8988T (cell line): ENCODE measurements around the gene SCN4B.

ENCODE experiments used
- DNase-seq: peaks from one replicate; pipeline ENCODE4 v3.0.0; 2011

Gene SCN4B

DNA sequence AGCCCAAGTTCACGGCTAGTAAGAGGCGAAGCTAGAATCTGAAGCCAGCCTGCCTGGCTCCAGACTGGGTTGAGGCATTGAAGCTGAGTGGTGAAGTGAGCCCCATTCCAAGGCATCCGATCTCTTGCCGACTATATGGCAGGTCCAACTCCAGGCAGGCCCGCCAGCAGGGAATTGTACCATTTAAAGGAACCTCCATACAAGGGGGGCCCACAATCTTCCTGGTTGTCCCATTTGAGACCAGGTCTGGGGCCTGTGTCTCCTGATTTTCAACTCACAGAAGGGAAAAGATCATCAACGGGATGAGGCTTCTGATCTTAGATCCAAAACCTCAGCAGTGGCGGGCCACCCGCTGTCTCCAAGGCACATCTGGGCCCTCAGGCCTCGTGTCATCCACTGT lies 19.7 kb upstream of the SCN4B start:
- DNase-seq, result peak; percentile 14

DNA sequence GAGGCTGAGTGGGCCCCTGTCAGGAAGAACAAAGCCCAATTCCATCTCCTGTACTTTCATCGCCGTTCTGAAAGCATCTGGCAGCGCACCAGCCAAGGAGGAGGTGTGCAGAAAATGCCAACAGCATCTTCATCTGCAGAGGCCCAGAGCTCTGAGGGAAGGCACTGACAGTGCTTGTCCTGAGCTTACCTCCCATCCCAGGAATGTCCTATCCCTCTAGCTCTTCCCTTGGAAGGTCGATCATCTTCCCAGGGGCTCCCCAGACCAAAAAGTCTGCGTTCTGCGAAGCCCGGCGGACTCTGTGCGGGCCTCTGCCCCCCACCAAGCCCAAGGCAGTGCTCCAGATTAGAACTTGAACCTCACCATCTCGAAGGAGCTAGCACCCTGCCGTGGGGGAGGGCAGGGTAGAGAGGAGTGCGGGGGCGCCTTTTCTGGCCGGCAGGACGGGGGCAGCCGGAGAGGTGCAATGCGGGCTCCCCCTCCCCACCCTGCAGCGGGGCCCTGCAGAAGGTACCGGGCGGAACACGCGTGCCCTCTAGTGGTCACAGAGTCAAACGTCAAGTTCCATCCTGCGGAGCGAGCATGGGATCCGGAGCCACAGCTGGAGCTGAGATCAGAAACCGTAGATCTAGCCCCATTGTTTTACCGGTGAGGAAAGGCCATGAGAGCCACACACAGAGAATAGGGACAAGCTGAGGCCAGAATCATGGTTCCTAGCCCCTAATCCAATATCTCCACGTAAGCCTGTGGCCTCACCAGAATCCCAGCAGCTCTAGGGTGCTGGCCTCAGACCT lies 18.8 kb upstream of the SCN4B start:
- DNase-seq, result peak; percentile 96

DNA sequence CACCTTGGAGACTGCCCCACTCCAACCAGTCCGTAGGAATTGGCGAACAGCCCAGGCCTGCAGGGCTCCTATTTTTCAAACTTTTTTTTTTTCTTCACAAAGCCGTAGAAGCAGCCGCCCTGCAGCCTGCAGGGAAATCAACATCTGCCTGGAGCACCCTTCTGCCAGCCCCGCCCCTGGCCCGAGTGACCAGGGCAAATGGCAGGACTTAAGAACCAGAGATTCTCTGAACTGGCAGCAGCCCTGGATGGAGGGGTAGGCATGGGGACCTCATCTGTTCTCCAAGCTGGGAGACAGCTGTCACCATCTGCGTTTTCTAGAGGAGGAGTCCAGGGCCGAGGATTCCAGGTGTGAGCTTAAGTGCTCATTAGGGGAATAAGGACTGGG lies 18.3 kb upstream of the SCN4B start:
- no peak for DNase-seq

DNA sequence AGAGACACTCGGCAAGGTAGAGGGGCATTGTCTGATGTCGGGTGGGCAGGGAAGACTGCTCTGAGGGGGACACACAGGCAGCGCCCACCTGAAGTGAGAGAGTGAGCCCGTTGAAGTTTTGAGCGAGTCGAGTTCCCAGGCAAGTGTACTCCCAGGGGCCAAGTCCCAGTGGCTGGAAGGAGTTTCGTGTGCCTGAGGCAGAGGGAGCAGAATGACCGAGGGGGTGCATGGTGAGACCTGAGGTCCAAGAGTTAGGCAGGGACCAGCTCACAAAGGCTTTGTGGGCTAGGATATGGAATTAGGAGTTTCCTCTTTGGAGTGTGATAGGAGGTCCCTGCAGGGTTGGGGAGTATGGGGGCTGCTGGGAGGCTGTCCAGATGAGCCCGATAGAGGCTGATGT lies 17.6 kb upstream of the SCN4B start:
- DNase-seq, result no peak

DNA sequence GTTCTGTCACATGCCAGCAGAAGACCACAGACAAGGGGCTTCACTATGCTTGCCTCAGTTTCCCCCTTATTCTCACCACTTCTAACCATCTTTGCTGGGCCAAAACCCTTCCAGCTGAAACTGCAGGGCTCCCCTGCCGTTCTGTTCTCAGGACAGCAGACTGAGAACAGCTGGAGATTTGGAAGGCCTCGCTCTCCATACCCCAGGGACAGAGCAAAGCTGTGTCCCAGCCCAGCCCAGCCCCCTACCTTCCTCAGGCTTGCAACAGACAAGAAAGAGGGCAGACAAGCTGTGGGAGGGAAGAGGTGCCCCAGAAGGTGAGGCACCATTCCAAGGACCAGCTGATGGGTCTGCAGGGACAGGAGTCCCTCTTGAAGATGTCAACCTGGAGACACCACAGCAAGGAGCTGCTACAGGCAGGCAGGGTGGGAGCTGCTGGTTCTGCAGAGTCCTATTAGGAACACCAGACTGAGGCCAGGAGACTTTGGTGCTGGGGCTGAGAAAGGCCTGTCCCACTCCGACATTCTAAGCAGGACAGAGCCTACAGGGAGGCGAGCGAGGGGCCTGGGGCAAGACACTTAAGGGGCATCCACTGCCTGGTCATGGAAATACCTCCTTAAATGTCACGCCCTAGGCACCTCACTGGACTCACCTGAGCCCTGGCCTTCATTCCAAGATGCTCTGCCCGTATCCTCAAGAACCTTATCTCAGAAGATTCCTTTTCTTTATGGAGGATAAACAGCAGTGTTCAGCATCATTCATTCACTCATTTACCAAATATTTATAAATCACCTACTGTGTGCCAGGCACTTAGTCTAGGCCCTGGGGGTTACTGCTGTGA lies 16.9 kb upstream of the SCN4B start:
- no peak for DNase-seq

DNA sequence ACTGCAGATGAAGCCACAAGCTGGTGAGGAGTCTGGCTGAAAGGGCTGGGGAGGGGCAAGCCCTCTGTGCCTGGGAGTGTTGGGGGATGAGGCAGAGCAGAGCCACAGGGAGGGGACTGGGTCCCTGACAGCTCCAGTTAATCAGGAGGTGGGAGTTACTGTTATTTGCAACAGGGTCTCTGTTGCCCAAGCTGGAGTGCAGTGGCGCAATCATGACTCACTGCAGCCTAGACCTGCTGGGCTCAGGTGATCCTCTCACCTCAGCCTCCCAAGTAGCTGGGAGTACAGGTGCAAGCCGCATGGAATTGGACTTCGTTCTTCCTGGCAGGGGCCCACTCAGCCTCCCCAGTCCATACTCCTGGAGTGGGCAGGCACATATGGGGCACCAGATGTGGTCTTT lies 16.1 kb upstream of the SCN4B start:
- no peak for DNase-seq

DNA sequence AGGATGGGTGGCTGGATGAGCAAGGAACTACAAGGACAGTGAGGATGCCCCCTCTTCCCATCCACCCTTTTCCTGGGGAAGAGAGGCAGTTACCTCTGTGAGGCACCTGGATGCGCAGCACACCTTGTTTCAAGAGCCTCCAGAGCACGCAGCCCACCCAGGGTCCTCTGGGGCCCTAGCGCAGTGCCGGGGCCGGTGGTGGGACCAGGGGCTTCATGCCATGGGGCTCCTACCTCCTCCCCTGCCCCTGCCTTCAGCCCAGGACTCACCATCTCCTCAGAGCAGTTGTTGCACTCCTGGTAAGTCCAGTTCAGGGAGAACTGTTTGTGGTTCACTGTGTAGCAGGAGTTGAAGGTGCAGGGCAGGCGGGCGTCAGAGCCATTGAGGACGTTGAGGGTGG lies 15.7 kb upstream of the SCN4B start:
- DNase-seq, result no peak

DNA sequence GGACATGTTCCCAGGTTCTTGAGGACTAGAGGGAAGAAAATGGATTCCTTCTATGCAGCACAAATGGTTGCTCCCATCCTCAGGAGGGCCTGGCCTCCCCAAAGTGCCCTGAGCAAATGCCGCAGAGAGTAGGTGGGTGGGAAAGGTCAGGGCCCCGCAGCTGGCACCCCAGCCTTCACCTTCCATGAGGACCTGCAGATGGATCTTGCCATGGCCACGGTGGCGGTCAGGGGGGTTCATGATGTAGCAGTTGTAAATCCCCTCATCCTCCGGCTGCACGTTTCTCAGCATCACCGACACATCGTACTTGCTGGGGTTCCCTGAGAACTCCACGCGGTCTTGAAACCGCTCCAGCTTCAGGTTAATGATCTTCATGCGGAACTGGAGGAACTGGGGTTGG lies 15.3 kb upstream of the SCN4B start:
- DNase-seq, result no peak

DNA sequence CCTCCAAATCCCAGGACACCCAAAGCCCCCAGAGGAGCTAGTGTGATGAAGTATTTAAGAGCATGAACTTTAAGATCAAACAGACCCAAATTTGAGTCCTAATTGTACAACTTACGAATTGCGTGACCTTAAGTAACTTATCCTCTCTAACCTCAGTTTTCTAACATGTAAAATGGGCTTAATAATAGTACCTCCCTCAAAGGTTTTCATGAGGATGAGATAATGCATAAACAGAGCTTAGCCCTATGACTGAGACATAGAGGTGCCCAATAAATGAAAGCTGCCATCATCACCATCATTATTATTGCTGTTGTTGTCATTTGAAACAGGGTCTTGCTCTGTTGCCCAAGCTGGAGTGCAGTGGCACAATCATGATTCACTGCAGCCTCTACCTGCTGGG lies 14.6 kb upstream of the SCN4B start:
- DNase-seq, result no peak

DNA sequence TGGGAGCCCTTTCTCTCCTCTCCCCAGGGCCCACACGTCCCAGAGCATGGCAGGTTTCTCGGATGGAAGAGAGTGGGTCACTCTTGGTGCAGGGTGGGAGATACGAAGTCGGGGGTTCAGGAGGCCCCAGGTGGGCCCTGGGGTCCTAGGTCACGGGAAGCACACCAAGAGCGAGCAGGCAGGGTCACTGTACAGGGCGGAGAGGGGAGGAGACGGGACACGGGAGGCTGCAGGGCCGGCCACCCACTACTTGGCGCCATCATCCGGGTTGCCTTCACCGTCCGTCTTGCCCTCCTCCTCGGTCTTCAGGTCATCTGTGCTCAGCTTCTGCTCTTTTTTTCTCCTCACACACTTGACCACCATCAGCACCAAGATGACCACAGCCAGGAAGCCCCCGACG lies 14.0 kb upstream of the SCN4B start:
- no peak for DNase-seq

DNA sequence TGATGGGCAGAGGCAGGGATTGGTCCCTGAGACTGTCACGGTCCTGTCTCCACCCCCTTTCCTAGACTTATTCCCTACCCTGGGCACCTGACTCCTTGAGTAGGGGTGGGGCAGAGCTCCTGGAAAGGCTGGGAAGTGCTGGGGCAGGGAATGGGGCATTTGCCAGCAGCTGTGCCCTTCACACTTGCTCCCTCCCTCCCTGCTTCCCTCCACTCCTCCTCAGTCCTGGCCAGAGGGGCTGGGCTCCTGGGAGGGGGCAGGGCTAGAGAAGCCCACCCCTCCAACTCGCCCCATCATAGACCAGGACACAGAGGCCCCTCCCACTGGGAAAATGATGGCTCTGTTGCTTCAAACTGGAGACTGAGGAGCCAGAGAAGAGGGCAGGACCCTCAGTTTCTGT lies 12.3 kb upstream of the SCN4B start:
- DNase-seq, result no peak

DNA sequence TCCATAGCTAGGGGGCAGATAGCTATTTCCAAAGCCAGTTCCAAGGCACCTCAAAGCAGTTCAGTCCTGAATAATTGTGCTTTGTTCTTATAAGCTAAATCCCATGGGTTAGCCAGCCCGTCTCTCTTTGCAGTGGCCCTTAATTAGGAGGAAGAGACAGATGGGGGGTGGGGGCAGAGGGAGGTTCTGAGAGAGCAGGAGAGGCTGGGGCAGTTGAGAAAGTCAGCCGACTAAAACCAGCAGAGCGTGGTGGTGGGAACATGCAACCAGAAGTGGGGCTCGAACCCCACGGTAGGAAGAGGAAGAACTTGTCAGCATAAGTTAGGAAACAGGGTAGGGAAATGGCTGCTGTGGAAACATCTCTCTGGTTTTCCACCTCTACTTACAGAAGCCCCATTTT lies 10.9 kb upstream of the SCN4B start:
- no peak for DNase-seq

DNA sequence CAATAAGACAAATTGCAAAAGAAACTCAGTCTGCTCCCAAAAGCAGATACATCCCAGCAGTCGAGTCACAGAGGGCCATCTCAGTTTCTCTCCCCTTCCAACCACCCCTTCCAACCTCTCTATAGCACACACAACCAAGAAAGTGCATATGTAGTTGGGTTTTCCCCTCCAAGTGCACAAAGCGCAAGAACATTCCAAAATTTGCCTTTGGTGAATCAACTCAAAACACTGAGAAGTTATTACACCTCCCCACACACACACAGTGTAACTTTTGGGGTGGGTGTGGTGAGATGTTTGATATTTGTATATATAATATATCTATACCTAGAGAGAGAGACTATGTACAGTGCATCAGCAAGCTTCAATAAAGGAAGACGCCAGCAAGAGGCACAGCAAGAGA lies 10.2 kb upstream of the SCN4B start:
- DNase-seq, result no peak

DNA sequence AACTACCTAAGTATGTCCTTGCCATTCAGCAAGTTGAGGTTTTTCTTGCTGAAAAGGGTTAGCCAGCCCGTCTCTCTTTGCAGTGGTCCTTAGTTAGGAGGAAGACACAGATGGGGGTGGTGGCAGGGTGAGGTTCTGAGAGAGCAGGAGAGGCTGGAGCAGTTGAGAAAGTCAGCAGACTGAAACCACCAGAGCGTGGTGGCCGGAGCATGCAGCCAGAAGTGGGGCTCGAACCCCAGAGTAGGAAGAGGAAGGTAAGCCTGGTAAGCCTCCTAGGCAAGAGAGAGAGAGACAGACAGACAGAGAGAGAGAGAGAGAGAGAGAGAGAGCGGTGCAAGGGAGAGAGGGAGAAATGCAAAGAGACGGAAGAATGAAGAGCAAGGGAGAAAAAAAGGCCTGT lies 9.2 kb upstream of the SCN4B start:
- DNase-seq, result no peak

DNA sequence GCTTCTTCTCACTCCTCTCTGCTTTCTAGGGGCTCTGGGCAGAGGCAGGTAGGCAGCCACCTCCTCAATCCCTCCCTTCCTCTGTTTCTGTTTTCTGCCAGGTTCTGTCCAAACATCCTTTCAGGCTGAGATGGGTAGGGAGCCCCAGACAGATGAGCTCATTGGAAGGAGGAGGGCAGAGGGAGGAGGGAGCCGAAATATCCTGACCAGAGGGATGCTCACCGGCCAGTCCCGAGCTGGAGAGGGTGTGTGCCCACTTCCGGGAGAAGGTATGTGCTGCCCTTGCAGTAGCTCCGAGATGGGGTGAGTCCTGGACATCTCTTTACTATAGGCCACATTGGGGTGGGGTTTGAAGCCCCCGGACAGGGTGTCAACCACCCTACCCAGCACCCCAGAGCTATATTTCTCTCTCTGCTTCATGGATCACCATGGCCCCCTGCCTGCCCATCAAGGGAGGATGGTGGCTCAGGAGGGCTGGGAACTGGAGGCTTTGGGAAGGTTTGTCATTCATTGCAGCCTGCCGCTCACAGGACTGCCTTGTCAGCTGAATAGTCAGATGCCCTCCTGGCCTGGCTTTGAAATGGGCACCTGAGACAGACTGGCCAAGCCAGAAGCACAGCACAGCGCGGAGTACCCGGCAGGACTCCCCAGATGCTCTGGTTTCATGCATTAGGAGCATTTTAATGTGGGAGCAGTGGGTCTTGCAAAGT lies 4.7 kb upstream of the SCN4B start:
- no peak for DNase-seq

DNA sequence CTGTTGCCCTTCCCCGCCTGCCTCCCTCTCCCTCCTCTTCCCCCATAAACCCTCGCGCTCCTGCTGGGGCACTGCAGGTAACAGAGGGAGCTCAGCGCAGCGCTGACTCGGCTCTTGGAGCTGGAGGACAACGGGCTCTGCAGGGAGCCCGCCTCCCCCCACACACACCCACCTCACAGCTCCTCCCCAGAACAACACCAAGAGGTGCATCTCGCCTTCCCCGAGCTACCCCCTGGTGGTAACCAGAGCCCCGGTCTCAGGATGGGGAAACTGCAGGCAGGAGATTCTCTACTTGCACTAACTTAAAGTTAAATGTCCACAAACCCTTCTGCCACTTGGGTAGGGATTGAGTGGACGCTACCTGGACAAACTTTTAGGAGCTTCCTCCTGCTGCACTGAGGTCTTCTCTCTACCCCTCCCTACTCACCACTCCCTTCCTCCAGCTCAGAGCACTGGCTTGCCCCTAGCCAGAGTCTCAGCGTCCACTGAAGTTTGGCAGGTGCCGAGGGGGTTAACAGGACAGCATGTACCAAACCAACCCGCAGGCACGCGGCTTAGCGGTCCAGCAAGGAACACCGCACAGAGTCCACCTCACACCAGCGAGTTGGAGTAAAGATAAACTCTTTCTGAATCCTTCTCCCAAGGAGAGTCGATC lies 4.0 kb upstream of the SCN4B start:
- peak; percentile 79 for DNase-seq

DNA sequence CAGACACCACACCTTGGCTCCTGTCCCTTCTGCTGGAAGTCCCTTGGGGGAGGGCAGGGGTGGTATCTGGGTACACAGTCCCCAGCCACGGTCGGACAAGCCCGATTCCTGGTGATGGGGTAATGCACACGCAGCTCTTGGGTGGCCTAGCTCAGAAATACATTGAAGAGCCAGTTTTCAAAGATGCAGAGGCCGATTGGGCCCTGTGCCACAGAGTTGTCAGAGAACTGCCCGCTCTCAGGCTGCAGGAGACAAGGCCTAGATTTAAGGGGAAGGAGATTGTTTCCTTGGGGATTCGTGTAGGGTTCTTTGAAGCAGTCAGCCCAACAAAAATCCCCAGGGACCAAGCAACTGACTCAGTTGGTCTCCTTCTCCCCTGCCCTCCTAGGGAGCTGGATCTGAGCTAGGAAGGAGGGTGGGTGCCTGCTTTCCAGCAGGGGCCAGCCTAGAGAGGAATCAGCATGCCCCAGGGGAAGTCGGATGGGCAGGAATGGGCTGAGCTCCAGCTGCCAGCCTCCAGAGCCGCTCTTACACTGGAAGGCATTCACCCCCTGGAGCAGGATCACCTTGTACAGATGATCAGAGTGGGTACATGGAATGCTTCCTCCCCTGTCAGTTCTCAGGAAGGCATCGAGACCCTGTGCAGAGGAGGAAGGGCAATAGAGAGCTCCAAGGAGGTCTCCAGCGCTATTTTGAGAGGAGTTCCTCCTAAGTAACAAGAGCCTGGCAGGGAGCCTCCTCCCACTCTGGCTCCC lies 3.3 kb upstream of the SCN4B start:
- no peak for DNase-seq

DNA sequence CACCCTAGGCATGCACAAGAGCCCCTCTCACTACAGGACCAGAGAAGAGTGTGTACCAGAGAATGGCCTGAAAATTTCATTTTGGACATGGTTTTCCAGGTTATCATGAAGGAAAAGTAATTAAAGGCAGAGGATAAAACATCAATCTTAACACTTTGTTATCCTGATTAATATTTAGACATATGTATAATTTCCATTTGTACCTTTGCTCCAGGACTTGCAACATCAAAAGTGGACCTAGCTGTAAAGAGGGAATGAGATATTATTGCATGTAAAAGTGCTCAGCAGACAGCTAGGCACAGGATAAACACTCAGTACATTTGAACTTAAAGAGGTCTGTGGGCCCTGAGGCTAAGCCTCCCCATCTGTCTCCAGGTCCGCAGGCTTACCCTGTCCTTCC lies 2.0 kb upstream of the SCN4B start:
- DNase-seq, result no peak

DNA sequence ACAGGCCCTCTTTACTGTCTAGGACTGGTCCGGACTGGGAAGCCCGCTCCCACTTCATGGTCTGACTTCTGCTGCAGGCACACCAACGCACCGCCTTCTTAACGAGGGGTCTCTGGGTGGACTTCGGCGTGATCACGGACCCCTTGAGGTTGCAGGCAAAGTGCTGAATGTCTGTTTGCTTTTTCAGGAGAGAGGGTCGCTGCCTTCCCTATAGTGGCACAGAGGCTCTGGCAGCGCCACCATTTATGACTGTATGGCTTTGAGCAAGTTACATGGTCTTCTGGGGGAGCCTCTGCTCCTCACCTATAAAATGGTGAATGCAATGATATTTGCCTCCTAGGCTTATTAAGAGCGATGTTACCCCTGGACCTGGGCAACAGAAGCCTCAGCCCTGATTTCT lies 1.4 kb upstream of the SCN4B start:
- DNase-seq, result no peak

DNA sequence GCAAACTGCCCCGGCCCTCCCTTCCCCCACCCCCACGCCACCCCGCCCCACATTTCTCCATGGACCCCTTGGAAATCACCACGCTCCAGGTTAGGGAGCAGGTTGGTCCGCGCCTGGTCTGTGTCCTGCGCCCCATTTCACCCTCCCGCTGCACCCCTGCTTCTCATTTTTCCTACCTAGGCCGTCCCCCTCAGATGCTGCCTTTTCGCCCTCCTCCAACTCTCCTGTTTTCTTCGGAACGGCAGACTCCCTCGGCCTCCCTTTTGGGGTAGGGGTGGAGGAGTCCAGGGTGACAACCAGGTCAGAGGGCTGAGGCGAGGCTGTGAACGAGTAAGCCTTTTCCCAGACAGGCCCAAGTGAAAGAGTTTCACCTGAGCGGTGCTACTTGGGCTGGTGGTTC lies 893 bp upstream of the SCN4B start:
- no peak for DNase-seq

DNA sequence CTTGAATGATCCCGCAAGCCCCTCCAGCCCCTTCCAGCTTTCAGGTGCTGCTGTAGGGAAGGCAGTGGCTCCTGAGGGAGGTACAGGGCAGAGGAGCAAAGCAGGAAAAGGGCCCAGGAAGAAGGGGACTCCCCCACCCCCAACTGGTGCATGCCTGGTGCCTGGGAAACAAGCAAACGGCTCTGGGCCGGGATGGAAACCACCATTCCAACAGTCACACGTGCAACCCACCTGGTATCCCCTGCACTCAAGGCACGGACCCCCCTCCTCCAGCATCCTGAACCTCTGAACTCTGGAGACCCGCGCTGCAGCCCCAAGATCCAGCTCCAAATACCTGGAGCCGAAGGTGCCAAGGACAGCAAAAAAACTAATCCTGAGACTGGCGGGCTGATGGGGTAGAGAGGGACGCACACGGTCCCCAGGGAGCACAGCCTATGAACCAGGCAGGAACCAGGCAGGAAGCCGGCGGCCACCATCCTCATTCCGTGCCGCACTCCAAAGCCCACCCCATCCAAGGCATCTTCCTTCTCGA lies 537 bp downstream of the SCN4B start:
- DNase-seq, result no peak

DNA sequence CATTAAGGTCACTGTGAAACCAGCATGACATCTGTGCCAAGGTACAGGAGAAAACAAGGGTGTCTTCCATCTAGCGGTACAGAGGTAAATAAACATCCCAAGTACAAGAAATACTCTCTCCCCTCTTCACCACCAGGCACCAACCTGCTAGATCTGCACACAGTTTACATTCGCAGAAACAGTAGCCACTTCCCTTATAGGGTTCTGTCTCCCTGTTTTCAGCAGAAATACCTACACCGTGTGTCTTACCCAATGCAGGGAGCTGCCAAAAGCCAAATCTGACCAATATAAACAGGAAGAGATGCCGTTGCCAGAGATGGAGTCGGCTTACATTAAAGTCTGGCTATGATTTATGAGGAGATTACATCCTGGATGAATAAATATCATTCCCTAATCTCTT lies 1.2 kb downstream of the SCN4B start:
- no peak for DNase-seq
